Stimulated activated CD4-positive, alpha-beta T cell treated with anti-CD3 and anti-CD28 coated beads, Interleukin-15, amount 100 ng/mL, for 48 hours (primary cell): ENCODE results near the gene TMEM182.

Experiments
- DNase-seq, 2 donors: peaks; one replicate each; pipeline ENCODE4 v3.0.0-alpha.2; 2020; ENCODE audit warnings: low read depth in 2 of 2

Gene TMEM182

GRCh38 chr2:102768253-102768652, 6.4 kb downstream of the TMEM182 start:
- no peak for DNase-seq

- DNase-seq: no peak
Measured at GRCh38 chr2:102768892-102769291, 7.1 kb downstream of the TMEM182 start.

- DNase-seq: no peak
Measured at GRCh38 chr2:102770506-102770905, 8.7 kb downstream of the TMEM182 start.

GRCh38 chr2:102771114-102771513, 9.3 kb downstream of the TMEM182 start:
- no peak for DNase-seq

- no peak for DNase-seq
Measured at GRCh38 chr2:102772659-102773058, 10.8 kb downstream of the TMEM182 start.

- DNase-seq: no peak
Measured at GRCh38 chr2:102773149-102773705, 11.4 kb downstream of the TMEM182 start.

- DNase-seq: no peak
Measured at GRCh38 chr2:102778260-102778659, 16.4 kb downstream of the TMEM182 start.

GRCh38 chr2:102780467-102780866, 18.6 kb downstream of the TMEM182 start:
- DNase-seq: no peak

GRCh38 chr2:102782187-102782586, 20.4 kb downstream of the TMEM182 start:
- DNase-seq: no peak

GRCh38 chr2:102782933-102783332, 21.1 kb downstream of the TMEM182 start:
- no peak for DNase-seq

- no peak for DNase-seq
Measured at GRCh38 chr2:102783506-102784183, 21.8 kb downstream of the TMEM182 start.

GRCh38 chr2:102784940-102785339, 23.1 kb downstream of the TMEM182 start:
- DNase-seq: no peak

- DNase-seq: no peak
Measured at GRCh38 chr2:102788216-102788884, 26.5 kb downstream of the TMEM182 start.

- no peak for DNase-seq
Measured at GRCh38 chr2:102788885-102789260, 27.0 kb downstream of the TMEM182 start.

- DNase-seq: no peak
Measured at GRCh38 chr2:102789349-102790090, 27.7 kb downstream of the TMEM182 start.

GRCh38 chr2:102790091-102790455, 28.2 kb downstream of the TMEM182 start:
- DNase-seq: no peak

GRCh38 chr2:102792568-102793208, 30.9 kb downstream of the TMEM182 start:
- no peak for DNase-seq

- DNase-seq: no peak
Measured at GRCh38 chr2:102795641-102796040, 33.8 kb downstream of the TMEM182 start.

- no peak for DNase-seq
Measured at GRCh38 chr2:102796337-102796736, 34.5 kb downstream of the TMEM182 start.

- DNase-seq: no peak
Measured at GRCh38 chr2:102797486-102797885, 35.7 kb downstream of the TMEM182 start.

- DNase-seq: no peak
Measured at GRCh38 chr2:102798181-102798580, 36.4 kb downstream of the TMEM182 start.

GRCh38 chr2:102801098-102801718, 39.4 kb downstream of the TMEM182 start:
- DNase-seq: no peak
